ENCODE results near the gene SLX4IP.

DNA sequence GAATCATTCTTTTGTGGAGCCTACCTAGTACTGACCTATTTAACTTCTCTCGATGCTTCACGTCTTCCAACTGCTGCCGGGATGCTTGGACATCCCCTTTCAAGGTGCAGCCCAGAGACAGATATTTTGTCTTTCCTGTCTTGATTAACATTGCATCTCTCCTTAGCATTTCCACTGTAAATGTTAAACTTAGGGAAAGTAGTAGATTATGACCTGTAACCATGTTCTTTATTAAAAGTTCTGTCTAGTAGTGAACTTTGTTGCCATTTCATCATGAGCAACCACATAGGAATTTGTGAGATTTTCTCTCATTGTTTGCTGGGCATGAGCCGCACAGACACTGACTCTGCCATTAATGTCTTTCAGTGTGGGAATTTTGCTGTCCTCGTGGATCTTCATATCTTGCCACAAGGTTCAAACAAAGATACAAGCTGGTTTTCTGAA, 120.8 kb downstream of the SLX4IP start:
- no peak for TF ChIP-seq POLR2A (IDR thresholded peaks at IDR 0.05)
- TF ChIP-seq, protein P1, sequence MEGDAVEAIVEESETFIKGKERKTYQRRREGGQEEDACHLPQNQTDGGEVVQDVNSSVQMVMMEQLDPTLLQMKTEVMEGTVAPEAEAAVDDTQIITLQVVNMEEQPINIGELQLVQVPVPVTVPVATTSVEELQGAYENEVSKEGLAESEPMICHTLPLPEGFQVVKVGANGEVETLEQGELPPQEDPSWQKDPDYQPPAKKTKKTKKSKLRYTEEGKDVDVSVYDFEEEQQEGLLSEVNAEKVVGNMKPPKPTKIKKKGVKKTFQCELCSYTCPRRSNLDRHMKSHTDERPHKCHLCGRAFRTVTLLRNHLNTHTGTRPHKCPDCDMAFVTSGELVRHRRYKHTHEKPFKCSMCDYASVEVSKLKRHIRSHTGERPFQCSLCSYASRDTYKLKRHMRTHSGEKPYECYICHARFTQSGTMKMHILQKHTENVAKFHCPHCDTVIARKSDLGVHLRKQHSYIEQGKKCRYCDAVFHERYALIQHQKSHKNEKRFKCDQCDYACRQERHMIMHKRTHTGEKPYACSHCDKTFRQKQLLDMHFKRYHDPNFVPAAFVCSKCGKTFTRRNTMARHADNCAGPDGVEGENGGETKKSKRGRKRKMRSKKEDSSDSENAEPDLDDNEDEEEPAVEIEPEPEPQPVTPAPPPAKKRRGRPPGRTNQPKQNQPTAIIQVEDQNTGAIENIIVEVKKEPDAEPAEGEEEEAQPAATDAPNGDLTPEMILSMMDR (IDR thresholded peaks at IDR 0.05): no peak
